Natural killer cell (primary cell): Measurements from ENCODE around the gene CIAO2B. TPM values are rescaled to one million over a fixed set of nuclear protein-coding genes. Genes with fewer than 3 reads are reported as not detected.

Source experiments
- ATAC-seq, 3 donors: fragments of 150-1000 bp in 2 of 3; fragments of 200-7000 bp in 1 of 3; cut with Tn5 transposase; 1 replicate in 1 of 3; 2 replicates in 2 of 3; pipeline ENCODE4 v1.10.0; 2021; ENCODE audit warnings: mild to moderate bottlenecking in 2 of 3, moderate library complexity in 2 of 3
- DNase-seq, 2 donors: peaks; one replicate each; pipeline versions ENCODE4 v3.0.0 to v3.0.0-alpha.2; 2013 to 2021; ENCODE audit warnings: mixed read lengths in 1 of 2
- H3K27ac ChIP-seq: one replicate; pipeline ENCODE4 v1.5.1; 2013; ENCODE audit warnings: mild to moderate bottlenecking, low read length
- H3K27me3 ChIP-seq: one replicate; pipeline ENCODE4 v1.6.1; 2013; ENCODE audit warnings: low read length; ENCODE audit not compliant: control insufficient read depth, insufficient read depth
- H3K36me3 ChIP-seq: one replicate; pipeline ENCODE4 v1.6.1; 2013; ENCODE audit warnings: low read length; ENCODE audit not compliant: control insufficient read depth, insufficient read depth
- H3K4me1 ChIP-seq: one replicate; pipeline ENCODE4 v1.6.1; 2013; ENCODE audit warnings: low read length; ENCODE audit not compliant: control insufficient read depth, insufficient read depth
- H3K4me3 ChIP-seq: one replicate; pipeline ENCODE4 v1.5.1; 2013; ENCODE audit warnings: low read length
- H3K9me3 ChIP-seq: one replicate; pipeline ENCODE4 v1.6.1; 2013; ENCODE audit warnings: low read length; ENCODE audit not compliant: control insufficient read depth, insufficient read depth
- H3K27ac Mint-ChIP-seq, 2 donors: one replicate each; pipeline ENCODE4 v1.8.0; 2022; ENCODE audit warnings: mild to moderate bottlenecking in 2 of 2, mixed read lengths in 2 of 2, moderate library complexity in 1 of 2
- H3K27me3 Mint-ChIP-seq, 2 donors: one replicate each; pipeline ENCODE4 v1.8.0; 2022; ENCODE audit warnings: low read depth in 2 of 2, mixed read lengths in 2 of 2
- H3K36me3 Mint-ChIP-seq: one replicate; pipeline ENCODE4 v1.8.0; 2022; ENCODE audit warnings: mixed read lengths
- H3K4me1 Mint-ChIP-seq, 2 donors: one replicate each; pipeline ENCODE4 v1.8.0; 2022; ENCODE audit warnings: mixed read lengths in 2 of 2
- H3K4me3 Mint-ChIP-seq: one replicate; pipeline ENCODE4 v1.8.0; 2022; ENCODE audit warnings: mild to moderate bottlenecking, moderate library complexity, mixed read lengths
- H3K9me3 Mint-ChIP-seq, 2 donors: one replicate each; pipeline ENCODE4 v1.8.0; 2022; ENCODE audit warnings: mixed read lengths in 2 of 2
- WGBS: methylation state at CpG from one replicate; pipeline ENCODE4 v1.1.7; 2013; ENCODE audit warnings: missing lambda C conversion rate; ENCODE audit not compliant: insufficient coverage; 5-methylcytosine and 5-hydroxymethylcytosine counted together
- intact Hi-C: fragments of 100-400 bp; cut with micrococcal nuclease; formaldehyde crosslinking; loops from one replicate; pipeline ENCODE4 v1.14.2; 2022
- total RNA-seq, 4 donors: library from RNA; stranded (reverse); fragments of 120-200 nt in 1 of 4; gene quantifications; one replicate each; pipeline versions ENCODE4 v1.2.3 to v1.2.4, GENCODE V29; 2013 to 2022
- TF ChIP-seq, protein P1 (sequence below): fragments of 200-600 bp; IDR thresholded peaks from one replicate; pipeline ENCODE4 v1.8.0; 2022; ENCODE audit warnings: antibody characterized with exemption

Gene CIAO2B
- total RNA-seq, 3 donors from 2014 or later (not counting 1 experiment from before 2014, with no cell fraction given), result 57.2 to 62.8 (median 60.0) TPM

DNA sequence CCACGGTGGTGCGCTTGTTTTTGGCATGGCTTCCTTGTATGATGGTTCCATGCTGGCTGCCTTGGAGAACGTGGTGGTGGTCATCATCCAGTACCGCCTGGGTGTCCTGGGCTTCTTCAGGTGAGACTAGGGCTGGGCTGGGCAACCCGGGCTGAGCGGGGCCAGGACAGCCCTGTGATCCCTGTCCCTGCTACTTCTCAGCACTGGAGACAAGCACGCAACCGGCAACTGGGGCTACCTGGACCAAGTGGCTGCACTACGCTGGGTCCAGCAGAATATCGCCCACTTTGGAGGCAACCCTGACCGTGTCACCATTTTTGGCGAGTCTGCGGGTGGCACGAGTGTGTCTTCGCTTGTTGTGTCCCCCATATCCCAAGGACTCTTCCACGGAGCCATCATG is 6.0 kb upstream of the CIAO2B start:
- no peaks in the 10 kb centered on the region for H3K9me3 ChIP-seq
- H3K36me3 ChIP-seq, result peaks cover 36% of the 10 kb centered on the region
- intact Hi-C loops, result no loop called here
- Mint-ChIP-seq H3K27ac (no peak overlapping the region), H3K4me1 (peaks cover 10 to 23% of the 10 kb centered on the region in 2 donors), H3K9me3 (no peaks in the 10 kb centered on the region), H3K27me3 (no peaks in the 10 kb centered on the region), H3K36me3 (no peaks in the 10 kb centered on the region), H3K4me3 (no peak overlapping the region)
- TF ChIP-seq, protein P1, sequence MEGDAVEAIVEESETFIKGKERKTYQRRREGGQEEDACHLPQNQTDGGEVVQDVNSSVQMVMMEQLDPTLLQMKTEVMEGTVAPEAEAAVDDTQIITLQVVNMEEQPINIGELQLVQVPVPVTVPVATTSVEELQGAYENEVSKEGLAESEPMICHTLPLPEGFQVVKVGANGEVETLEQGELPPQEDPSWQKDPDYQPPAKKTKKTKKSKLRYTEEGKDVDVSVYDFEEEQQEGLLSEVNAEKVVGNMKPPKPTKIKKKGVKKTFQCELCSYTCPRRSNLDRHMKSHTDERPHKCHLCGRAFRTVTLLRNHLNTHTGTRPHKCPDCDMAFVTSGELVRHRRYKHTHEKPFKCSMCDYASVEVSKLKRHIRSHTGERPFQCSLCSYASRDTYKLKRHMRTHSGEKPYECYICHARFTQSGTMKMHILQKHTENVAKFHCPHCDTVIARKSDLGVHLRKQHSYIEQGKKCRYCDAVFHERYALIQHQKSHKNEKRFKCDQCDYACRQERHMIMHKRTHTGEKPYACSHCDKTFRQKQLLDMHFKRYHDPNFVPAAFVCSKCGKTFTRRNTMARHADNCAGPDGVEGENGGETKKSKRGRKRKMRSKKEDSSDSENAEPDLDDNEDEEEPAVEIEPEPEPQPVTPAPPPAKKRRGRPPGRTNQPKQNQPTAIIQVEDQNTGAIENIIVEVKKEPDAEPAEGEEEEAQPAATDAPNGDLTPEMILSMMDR, result no peak
- H3K4me3 ChIP-seq, result no peak overlapping the region
- peaks cover 14% of the 10 kb centered on the region for H3K4me1 ChIP-seq
- H3K27me3 ChIP-seq, result no peaks in the 10 kb centered on the region
- ATAC-seq, result no peak
- no peak overlapping the region for H3K27ac ChIP-seq
- no peak for DNase-seq
- WGBS, result 96% methylated on average over 16 of the region's 16 CpGs

DNA sequence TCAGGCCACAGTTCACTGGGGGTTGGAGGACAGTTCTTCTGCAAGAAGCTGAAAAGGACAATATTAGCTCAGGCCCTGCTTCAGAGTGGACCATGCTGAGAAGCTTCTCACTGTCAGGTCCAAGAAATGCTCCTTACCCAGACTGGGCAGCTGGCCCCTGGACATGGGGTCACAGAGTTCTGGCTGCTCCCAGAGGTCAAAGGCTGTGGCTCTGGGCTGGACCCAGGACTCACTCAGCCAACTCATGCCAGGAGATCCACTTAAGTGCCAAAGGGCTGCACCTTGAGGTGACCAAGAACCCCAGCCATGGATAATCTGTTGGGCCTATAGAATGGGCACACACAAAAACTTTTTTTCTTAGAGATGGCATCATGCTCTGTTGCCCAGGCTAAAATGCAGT is 5.2 kb upstream of the CIAO2B start:
- no peaks in the 10 kb centered on the region for H3K9me3 Mint-ChIP-seq
- no peaks in the 10 kb centered on the region for H3K27me3 ChIP-seq
- H3K4me3 ChIP-seq, result no peak overlapping the region
- peaks cover 36% of the 10 kb centered on the region for H3K36me3 ChIP-seq
- ATAC-seq, result no peak
- H3K4me1 Mint-ChIP-seq, result peaks cover 15 to 32% of the 10 kb centered on the region in 2 donors
- DNase-seq, result no peak
- H3K36me3 Mint-ChIP-seq, result no peaks in the 10 kb centered on the region
- H3K27ac Mint-ChIP-seq, result no peak overlapping the region
- intact Hi-C loops, result no loop called here
- no peak overlapping the region for H3K4me3 Mint-ChIP-seq
- TF ChIP-seq, protein P1, result no peak
- H3K27me3 Mint-ChIP-seq, result no peaks in the 10 kb centered on the region
- peaks cover 17% of the 10 kb centered on the region for H3K4me1 ChIP-seq
- H3K27ac ChIP-seq, result no peak overlapping the region
- no peaks in the 10 kb centered on the region for H3K9me3 ChIP-seq

DNA sequence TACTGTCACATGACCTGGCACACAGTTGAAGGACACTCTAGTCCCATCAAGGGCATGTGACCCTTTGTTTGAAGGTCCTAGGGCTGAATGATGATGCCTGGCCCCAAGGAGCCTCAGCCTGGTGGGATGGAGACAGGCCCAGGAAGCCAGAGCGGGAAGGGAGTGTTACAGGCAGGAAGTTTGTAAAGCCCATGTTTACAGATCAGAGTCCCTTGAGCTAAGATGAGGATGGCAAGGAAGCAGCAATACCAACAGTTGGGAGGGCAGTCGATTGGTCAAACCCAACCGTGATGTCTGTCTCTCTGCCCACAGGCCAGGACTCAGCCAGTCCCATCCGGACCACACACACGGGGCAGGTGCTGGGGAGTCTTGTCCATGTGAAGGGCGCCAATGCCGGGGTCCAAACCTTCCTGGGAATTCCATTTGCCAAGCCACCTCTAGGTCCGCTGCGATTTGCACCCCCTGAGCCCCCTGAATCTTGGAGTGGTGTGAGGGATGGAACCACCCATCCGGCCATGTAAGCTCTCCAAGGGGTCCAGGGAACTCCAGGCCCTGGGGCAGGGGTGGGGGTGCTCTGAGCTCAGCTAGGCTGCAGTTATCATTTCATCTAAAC is 3.6 kb upstream of the CIAO2B start:
- H3K27ac Mint-ChIP-seq, result peak overlapping the region; percentile 5 to 24
- Histone ChIP-seq H3K27me3 (no peaks in the 10 kb centered on the region), H3K4me1 (peaks cover 27% of the 10 kb centered on the region), H3K36me3 (peaks cover 34% of the 10 kb centered on the region), H3K4me3 (no peak overlapping the region), H3K27ac (no peak overlapping the region), H3K9me3 (no peaks in the 10 kb centered on the region)
- no peak for DNase-seq
- peak overlapping the region; percentile 21 for H3K4me3 Mint-ChIP-seq
- TF ChIP-seq, protein P1, result no peak
- 97% methylated on average over 10 of the region's 10 CpGs for WGBS
- H3K27me3 Mint-ChIP-seq, result no peaks in the 10 kb centered on the region
- H3K9me3 Mint-ChIP-seq, result no peaks in the 10 kb centered on the region
- H3K4me1 Mint-ChIP-seq, result peaks cover 30 to 47% of the 10 kb centered on the region in 2 donors
- no peak for ATAC-seq
- intact Hi-C loops, result no loop called here
- H3K36me3 Mint-ChIP-seq, result no peaks in the 10 kb centered on the region
